ENCODE results near the gene JPH2.

JPH2 gene

GRCh38 chr20:44073011-44073674 lies 113.8 kb downstream of the JPH2 start:
- no peak for DNase-seq

- DNase-seq, result no peak
Measured at GRCh38 chr20:44072384-44072783, 114.6 kb downstream of the JPH2 start.

GRCh38 chr20:44071526-44072111 lies 115.4 kb downstream of the JPH2 start:
- no peak for DNase-seq

- DNase-seq, result no peak
Measured at GRCh38 chr20:44071057-44071456, 115.9 kb downstream of the JPH2 start.

GRCh38 chr20:44070139-44070900 lies 116.7 kb downstream of the JPH2 start:
- DNase-seq, result no peak

GRCh38 chr20:44069203-44070011 lies 117.6 kb downstream of the JPH2 start:
- no peak for DNase-seq

GRCh38 chr20:44068316-44069201 lies 118.4 kb downstream of the JPH2 start:
- DNase-seq, result no peak

- DNase-seq, result no peak
Measured at GRCh38 chr20:44067650-44068081, 119.3 kb downstream of the JPH2 start.

- DNase-seq, result no peak
Measured at GRCh38 chr20:44066645-44067606, 120.1 kb downstream of the JPH2 start.

- no peak for DNase-seq
Measured at GRCh38 chr20:44065401-44066340, 121.3 kb downstream of the JPH2 start.

GRCh38 chr20:44064501-44065400 lies 122.2 kb downstream of the JPH2 start:
- no peak for DNase-seq

Measured in NCI-H1105 treated with DMSO at 0.1 percent for 48 hours (cell line).